Neural progenitor cell (in vitro differentiated cells): ENCODE measurements around the gene MAP1LC3B2.

ENCODE experiments used
- CTCF ChIP-seq: fragments of 200-600 bp; sonication (generic); IDR thresholded peaks from 2 replicates; pipeline ENCODE4 v1.5.1; 2017; ENCODE audit warnings: antibody characterized with exemption, mild to moderate bottlenecking
- EZH2 ChIP-seq: fragments of 200-600 bp; sonication (generic); IDR thresholded peaks from 2 replicates; pipeline ENCODE4 v1.6.1; 2017; ENCODE audit warnings: antibody characterized with exemption, mild to moderate bottlenecking, moderate library complexity
- EZH2phosphoT487 ChIP-seq: fragments of 200-600 bp; sonication (generic); IDR thresholded peaks from 2 replicates; pipeline ENCODE4 v1.6.1; 2017; ENCODE audit warnings: antibody characterized with exemption

GRCh38 chr12:116624516-116624915 lies 65.3 kb downstream of the MAP1LC3B2 start:
- no peak for TF ChIP-seq CTCF
- no peak for TF ChIP-seq EZH2
- TF ChIP-seq EZH2phosphoT487, result no peak
